Epithelial cell of esophagus (primary cell): ENCODE data around the gene CCDC91.
"Not testable (repeated sequence)": the region's sequence is repeated elsewhere in the genome, so short reads cannot be mapped to it uniquely, and the experiment has no call there.

Experiments
- DNase-seq: peaks from one replicate; pipeline ENCODE4 v3.0.0; 2010; ENCODE audit warnings: low read depth
- H3K4me3 ChIP-seq: 2 replicates; pipeline ENCODE4 v1.5.1; 2011; ENCODE audit warnings: mild to moderate bottlenecking, low read length, control low read depth
- TF ChIP-seq, protein P1 (sequence below): IDR thresholded peaks from 2 replicates; pipeline ENCODE4 v1.5.1; 2011; ENCODE audit warnings: low read depth, mild to moderate bottlenecking, low read length, control low read depth, inconsistent platforms; ENCODE audit not compliant: insufficient read depth; ENCODE audit errors: missing control alignments

The CCDC91 gene

GRCh38 chr12:28369483-28369882, 179.2 kb downstream of the CCDC91 start:
- H3K4me3 ChIP-seq = no peak overlapping the region
- DNase-seq = no peak
- TF ChIP-seq, protein P1, sequence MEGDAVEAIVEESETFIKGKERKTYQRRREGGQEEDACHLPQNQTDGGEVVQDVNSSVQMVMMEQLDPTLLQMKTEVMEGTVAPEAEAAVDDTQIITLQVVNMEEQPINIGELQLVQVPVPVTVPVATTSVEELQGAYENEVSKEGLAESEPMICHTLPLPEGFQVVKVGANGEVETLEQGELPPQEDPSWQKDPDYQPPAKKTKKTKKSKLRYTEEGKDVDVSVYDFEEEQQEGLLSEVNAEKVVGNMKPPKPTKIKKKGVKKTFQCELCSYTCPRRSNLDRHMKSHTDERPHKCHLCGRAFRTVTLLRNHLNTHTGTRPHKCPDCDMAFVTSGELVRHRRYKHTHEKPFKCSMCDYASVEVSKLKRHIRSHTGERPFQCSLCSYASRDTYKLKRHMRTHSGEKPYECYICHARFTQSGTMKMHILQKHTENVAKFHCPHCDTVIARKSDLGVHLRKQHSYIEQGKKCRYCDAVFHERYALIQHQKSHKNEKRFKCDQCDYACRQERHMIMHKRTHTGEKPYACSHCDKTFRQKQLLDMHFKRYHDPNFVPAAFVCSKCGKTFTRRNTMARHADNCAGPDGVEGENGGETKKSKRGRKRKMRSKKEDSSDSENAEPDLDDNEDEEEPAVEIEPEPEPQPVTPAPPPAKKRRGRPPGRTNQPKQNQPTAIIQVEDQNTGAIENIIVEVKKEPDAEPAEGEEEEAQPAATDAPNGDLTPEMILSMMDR = no peak

DNA sequence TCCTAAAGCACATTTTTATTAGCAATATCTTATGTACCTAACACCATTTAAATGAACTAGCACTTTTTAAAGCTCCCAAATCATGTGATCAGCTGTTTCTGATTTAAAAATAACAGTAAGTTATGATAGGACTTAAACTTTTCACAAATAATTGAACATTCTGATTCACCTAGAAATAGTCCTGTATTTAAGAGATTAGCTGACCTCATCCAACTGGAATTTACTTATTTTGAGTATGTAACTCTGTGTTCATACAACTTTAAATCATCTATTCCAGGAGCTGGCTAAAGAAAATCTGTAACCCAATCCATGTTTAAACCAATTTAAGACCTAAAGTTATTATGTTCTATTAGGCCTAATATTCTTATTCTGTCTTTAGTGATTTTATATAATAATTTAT, 184.3 kb downstream of the CCDC91 start:
- TF ChIP-seq, protein P1 = no peak
- H3K4me3 ChIP-seq = no peak overlapping the region
- peak; percentile 21 for DNase-seq

DNA sequence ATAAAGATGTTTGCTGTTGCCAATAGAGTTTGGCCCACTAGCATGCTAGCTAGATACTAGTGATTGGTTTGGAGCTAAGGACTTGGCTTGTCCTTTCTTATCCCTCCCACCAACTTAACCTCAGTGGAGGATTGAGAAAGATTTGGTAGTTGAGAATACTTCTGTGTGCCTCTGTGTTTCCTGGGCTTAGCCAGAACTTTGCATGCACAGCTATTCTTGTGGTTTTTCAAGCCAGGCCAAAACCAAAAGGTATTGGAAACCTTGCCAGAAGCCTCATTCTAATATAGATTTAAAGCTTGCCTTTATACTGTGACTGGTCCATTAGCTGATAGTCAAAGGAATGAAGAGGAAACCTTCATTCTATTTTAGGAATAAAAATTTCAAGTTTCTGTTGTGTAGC, 188.5 kb downstream of the CCDC91 start:
- no peak overlapping the region for H3K4me3 ChIP-seq
- TF ChIP-seq, protein P1 = no peak
- no peak for DNase-seq

DNA sequence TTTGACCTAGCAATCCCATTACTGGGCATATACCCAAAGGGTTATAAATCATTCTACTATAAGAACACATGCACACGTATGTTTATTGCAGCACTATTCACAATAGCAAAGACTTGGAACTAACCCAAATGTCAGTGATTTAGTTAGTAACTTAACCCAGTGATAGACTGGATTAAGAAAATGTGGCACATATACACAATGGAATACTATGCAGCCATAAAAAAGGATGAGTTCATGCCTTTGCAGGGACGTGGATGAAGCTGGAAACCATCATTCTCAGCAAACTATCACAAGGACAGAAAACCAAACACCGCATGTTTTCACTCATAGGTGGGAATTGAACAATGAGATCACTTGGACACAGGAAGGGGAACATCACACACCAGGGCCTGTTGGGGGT, 189.5 kb downstream of the CCDC91 start:
- H3K4me3 ChIP-seq = not testable (repeated sequence)

DNA sequence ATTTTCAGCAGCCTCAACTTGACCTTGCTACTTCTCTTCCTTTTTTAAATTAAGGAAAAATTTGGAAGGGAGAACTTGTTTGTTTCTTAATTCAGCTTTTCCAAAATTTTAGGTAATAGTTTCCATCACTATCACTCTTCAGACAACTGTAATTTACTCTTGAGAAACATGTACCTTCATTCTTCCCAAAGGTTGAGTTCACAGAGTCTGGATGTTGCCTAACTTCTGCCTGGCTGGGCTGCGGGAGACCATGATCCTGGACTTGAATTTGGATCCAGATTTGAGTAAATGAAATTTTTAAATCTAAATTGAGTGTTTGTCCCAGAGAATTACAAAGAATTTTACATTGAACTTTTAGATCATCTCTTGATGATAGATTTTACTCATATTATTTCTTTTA, 193.1 kb downstream of the CCDC91 start:
- no peak for DNase-seq
- TF ChIP-seq, protein P1 = no peak
- H3K4me3 ChIP-seq = no peak overlapping the region

More for the DNA sequence above, 189.5 kb downstream of the CCDC91 start:
- not testable (repeated sequence) for DNase-seq

DNA sequence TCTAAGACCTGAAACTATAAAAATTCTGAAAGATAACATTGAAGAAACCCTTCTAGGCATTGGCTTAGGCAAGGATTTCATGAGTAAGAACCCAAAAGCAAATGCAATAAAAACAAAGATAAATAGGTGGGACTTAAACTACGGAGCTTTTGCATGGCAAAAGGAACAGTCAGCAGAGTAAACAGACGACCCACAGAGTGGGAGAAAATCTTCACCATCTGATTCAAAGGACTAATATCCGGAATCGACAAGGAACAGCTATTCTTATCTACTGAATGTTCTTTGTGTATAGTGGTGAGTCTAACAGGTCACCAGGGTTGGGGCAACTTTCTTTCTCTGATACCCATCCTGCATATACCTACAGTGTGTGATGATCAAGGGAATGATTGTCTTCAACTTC, 198.6 kb downstream of the CCDC91 start:
- no peak overlapping the region for H3K4me3 ChIP-seq
- TF ChIP-seq, protein P1 = no peak

GRCh38 chr12:28390206-28390605, 199.9 kb downstream of the CCDC91 start:
- no peak for DNase-seq
- no peak overlapping the region for H3K4me3 ChIP-seq
- TF ChIP-seq, protein P1 = no peak

More for the DNA sequence above, 198.6 kb downstream of the CCDC91 start:
- DNase-seq = no peak
